GM23338 (cell line): ENCODE measurements around the gene LIPH. TPM values are rescaled to one million over a fixed set of nuclear protein-coding genes. Genes with fewer than 3 reads are reported as not detected.

Source experiments
- ATAC-seq: fragments of 200-7000 bp; cut with Tn5 transposase; 3 replicates; pipeline ENCODE4 v1.9.1; 2020
- DNase-seq: peaks from one replicate; pipeline ENCODE4 v3.0.0-alpha.2; 2015; ENCODE audit warnings: low spot score
- H2AFZ ChIP-seq: fragments of 200-600 bp; sonication (generic); 2 replicates; pipeline ENCODE4 v1.8.0; 2016; ENCODE audit warnings: antibody characterized with exemption, mild to moderate bottlenecking, moderate library complexity
- H3F3A ChIP-seq: fragments of 200-600 bp; sonication (generic); replicated peaks from 2 replicates; pipeline ENCODE4 v1.8.0; 2017; ENCODE audit warnings: antibody characterized with exemption, mixed run types, low read depth
- H3K27ac ChIP-seq: fragments of 200-600 bp; sonication (generic); 2 replicates; pipeline ENCODE4 v1.6.1; 2016; ENCODE audit warnings: low read depth
- H3K27me3 ChIP-seq: fragments of 200-600 bp; sonication (generic); 2 replicates; pipeline ENCODE4 v1.8.0; 2016; ENCODE audit warnings: mild to moderate bottlenecking, mixed run types, moderate library complexity; ENCODE audit not compliant: insufficient read depth
- H3K36me3 ChIP-seq: fragments of 200-600 bp; sonication (generic); 2 replicates; pipeline ENCODE4 v1.8.0; 2016; ENCODE audit warnings: mild to moderate bottlenecking; ENCODE audit not compliant: insufficient read depth
- H3K4me1 ChIP-seq: fragments of 200-600 bp; sonication (generic); 2 replicates; pipeline ENCODE4 v1.8.0; 2016; ENCODE audit warnings: mild to moderate bottlenecking, moderate library complexity; ENCODE audit not compliant: insufficient read depth
- H3K4me2 ChIP-seq: fragments of 200-600 bp; sonication (generic); 2 replicates; pipeline ENCODE4 v1.7.1; 2017; ENCODE audit warnings: mixed run types
- H3K4me3 ChIP-seq: fragments of 200-600 bp; sonication (generic); 2 replicates; pipeline ENCODE4 v1.6.1; 2016; ENCODE audit warnings: mixed run types
- H3K79me2 ChIP-seq: fragments of 200-600 bp; sonication (generic); replicated peaks from 2 replicates; pipeline ENCODE4 v1.8.0; 2017; ENCODE audit warnings: mild to moderate bottlenecking; ENCODE audit not compliant: insufficient read depth
- H3K9me2 ChIP-seq: fragments of 200-600 bp; sonication (generic); 2 replicates; pipeline ENCODE4 v1.8.0; 2017; ENCODE audit not compliant: insufficient read depth
- H4K20me1 ChIP-seq: fragments of 200-600 bp; sonication (generic); replicated peaks from 2 replicates; pipeline ENCODE4 v1.8.0; 2017; ENCODE audit warnings: mild to moderate bottlenecking; ENCODE audit not compliant: insufficient read depth
- H3K27ac Mint-ChIP-seq: 2 replicates; pipeline ENCODE4 v1.8.0; 2020; ENCODE audit warnings: inconsistent platforms, mild to moderate bottlenecking, moderate library complexity, mixed read lengths
- H3K27me3 Mint-ChIP-seq: 3 replicates; pipeline ENCODE4 v1.8.0; 2022; ENCODE audit warnings: low read depth, mild to moderate bottlenecking, moderate library complexity, mixed read lengths, inconsistent platforms; ENCODE audit not compliant: insufficient read depth, poor library complexity
- H3K36me3 Mint-ChIP-seq: 3 replicates; pipeline ENCODE4 v1.8.0; 2021; ENCODE audit warnings: low read depth, mild to moderate bottlenecking, inconsistent platforms, moderate library complexity, mixed read lengths
- H3K4me1 Mint-ChIP-seq: 3 replicates; pipeline ENCODE4 v1.8.0; 2020; ENCODE audit warnings: mild to moderate bottlenecking, inconsistent platforms, mixed read lengths
- H3K4me3 Mint-ChIP-seq: 3 replicates; pipeline ENCODE4 v1.8.0; 2021; ENCODE audit warnings: moderate library complexity, mild to moderate bottlenecking, inconsistent platforms, mixed read lengths
- H3K9me3 Mint-ChIP-seq: 3 replicates; pipeline ENCODE4 v1.8.0; 2020; ENCODE audit warnings: moderate library complexity, mild to moderate bottlenecking, inconsistent platforms, mixed read lengths
- EZH2phosphoT487 ChIP-seq: fragments of 200-600 bp; sonication (generic); IDR thresholded peaks from one replicate; pipeline ENCODE4 v1.8.1; 2018; ENCODE audit warnings: antibody characterized with exemption; ENCODE audit not compliant: unreplicated experiment
- JUNB ChIP-seq: IDR thresholded peaks from one replicate; pipeline ENCODE4 v1.6.1; 2016; ENCODE audit warnings: antibody characterized with exemption; ENCODE audit not compliant: unreplicated experiment
- POLR2AphosphoS5 ChIP-seq: IDR thresholded peaks from 2 replicates; pipeline ENCODE4 v1.6.1; 2016; ENCODE audit warnings: antibody characterized with exemption, low read depth
- polyA plus RNA-seq: library from polyadenylated mRNA; unstranded; fragments of >200 nt; fragmentation: Nextera tagmentation; extraction: Ambion mirVana; gene quantifications from 2 replicates; pipeline ENCODE4 v1.2.1, GENCODE V29; 2016
- total RNA-seq: library from RNA; depleted of rRNA; stranded (reverse); fragments of >200 nt; shearing (Covaris generic); gene quantifications from 2 replicates; pipeline ENCODE4 v1.2.3, GENCODE V29; 2014
- TF ChIP-seq, protein P1 (sequence below): fragments of 250-450 bp; sonication (Bioruptor Pico); IDR thresholded peaks from 2 replicates; pipeline ENCODE4 v1.5.0; 2020; ENCODE audit warnings: mild to moderate bottlenecking, moderate library complexity
- TF ChIP-seq, protein P2 (sequence below), 2 experiments: fragments of 200-600 bp in 1 of 2; sonication (generic) in 1 of 2; conservative IDR thresholded peaks; 2 replicates each; pipeline versions ENCODE4 v1.5.1 to v1.6.1; 2016 to 2017; ENCODE audit warnings: antibody characterized with exemption in 2 of 2, low read depth in 2 of 2, mild to moderate bottlenecking in 2 of 2, moderate library complexity in 1 of 2
- TF ChIP-seq, protein P3 (sequence below): IDR thresholded peaks from 2 replicates; pipeline ENCODE4 v1.6.1; 2016; ENCODE audit warnings: antibody characterized with exemption

Gene LIPH
- total and polyA plus RNA-seq, 2 experiments from 2014 or later, result 0.03 to 0.16 TPM

DNA sequence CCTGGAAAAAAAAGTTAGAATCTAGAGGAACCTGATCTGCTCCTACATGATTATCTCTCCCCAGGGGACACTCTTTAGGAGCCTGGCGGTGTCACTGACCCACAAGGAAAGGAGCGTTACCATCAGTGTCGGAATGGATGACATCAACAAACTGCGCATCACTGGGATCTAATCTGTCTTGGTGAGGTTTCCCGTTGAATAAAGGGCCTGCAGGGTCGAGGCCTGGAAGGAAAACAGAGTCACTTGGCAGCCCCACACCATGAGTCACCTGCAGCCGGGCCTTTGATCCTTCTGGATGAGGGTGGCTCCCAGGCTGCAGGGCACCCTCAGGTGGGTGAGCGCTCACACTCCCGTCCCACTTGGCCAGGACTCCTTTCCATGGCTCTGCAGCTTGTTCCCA, 25.0 kb downstream of the LIPH start (continued):
- TF ChIP-seq, protein P1, sequence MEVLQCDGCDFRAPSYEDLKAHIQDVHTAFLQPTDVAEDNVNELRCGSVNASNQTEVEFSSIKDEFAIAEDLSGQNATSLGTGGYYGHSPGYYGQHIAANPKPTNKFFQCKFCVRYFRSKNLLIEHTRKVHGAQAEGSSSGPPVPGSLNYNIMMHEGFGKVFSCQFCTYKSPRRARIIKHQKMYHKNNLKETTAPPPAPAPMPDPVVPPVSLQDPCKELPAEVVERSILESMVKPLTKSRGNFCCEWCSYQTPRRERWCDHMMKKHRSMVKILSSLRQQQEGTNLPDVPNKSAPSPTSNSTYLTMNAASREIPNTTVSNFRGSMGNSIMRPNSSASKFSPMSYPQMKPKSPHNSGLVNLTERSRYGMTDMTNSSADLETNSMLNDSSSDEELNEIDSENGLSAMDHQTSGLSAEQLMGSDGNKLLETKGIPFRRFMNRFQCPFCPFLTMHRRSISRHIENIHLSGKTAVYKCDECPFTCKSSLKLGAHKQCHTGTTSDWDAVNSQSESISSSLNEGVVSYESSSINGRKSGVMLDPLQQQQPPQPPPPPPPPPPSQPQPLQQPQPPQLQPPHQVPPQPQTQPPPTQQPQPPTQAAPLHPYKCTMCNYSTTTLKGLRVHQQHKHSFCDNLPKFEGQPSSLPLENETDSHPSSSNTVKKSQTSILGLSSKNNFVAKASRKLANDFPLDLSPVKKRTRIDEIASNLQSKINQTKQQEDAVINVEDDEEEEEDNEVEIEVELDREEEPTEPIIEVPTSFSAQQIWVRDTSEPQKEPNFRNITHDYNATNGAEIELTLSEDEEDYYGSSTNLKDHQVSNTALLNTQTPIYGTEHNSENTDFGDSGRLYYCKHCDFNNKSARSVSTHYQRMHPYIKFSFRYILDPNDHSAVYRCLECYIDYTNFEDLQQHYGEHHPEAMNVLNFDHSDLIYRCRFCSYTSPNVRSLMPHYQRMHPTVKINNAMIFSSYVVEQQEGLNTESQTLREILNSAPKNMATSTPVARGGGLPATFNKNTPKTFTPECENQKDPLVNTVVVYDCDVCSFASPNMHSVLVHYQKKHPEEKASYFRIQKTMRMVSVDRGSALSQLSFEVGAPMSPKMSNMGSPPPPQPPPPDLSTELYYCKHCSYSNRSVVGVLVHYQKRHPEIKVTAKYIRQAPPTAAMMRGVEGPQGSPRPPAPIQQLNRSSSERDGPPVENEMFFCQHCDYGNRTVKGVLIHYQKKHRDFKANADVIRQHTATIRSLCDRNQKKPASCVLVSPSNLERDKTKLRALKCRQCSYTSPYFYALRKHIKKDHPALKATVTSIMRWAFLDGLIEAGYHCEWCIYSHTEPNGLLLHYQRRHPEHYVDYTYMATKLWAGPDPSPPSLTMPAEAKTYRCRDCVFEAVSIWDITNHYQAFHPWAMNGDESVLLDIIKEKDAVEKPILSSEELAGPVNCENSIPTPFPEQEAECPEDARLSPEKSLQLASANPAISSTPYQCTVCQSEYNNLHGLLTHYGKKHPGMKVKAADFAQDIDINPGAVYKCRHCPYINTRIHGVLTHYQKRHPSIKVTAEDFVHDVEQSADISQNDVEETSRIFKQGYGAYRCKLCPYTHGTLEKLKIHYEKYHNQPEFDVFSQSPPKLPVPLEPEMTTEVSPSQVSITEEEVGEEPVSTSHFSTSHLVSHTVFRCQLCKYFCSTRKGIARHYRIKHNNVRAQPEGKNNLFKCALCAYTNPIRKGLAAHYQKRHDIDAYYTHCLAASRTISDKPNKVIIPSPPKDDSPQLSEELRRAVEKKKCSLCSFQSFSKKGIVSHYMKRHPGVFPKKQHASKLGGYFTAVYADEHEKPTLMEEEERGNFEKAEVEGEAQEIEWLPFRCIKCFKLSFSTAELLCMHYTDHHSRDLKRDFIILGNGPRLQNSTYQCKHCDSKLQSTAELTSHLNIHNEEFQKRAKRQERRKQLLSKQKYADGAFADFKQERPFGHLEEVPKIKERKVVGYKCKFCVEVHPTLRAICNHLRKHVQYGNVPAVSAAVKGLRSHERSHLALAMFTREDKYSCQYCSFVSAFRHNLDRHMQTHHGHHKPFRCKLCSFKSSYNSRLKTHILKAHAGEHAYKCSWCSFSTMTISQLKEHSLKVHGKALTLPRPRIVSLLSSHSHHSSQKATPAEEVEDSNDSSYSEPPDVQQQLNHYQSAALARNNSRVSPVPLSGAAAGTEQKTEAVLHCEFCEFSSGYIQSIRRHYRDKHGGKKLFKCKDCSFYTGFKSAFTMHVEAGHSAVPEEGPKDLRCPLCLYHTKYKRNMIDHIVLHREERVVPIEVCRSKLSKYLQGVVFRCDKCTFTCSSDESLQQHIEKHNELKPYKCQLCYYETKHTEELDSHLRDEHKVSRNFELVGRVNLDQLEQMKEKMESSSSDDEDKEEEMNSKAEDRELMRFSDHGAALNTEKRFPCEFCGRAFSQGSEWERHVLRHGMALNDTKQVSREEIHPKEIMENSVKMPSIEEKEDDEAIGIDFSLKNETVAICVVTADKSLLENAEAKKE (CRISPR knock-in tag), result no peak

DNA sequence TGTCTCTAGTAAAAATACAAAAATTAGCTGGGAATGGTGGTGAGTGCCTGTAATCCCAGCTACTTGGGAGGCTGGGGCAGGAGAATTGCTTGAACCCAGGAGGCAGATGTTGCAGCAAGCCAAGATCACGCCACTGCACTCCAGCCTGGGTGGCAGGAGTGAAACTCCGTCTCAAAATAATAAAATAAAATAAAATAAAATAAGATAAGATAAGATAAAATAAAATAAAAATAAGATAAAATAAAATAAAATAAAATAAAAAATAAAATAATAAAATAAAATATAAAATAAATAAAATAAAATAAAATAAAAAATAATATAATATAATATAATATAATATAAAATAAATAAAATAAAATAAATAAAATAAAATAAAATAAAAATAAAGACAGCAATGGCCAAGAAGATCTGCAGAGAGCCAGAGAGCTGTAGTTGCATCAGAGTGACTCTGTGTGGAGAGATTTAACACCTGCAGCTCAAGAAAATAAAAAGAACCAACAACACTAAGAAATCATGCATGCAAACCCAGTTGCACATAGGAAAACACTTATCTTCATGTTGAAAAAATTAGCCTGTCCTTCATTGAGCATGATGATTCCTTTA, 25.9 kb downstream of the LIPH start:
- no peaks in the 10 kb centered on the region for H3K4me1 ChIP-seq
- H3K4me2 ChIP-seq, result no peak overlapping the region
- Mint-ChIP-seq H3K27ac (no peak overlapping the region), H3K4me3 (no peak overlapping the region), H3K4me1 (no peaks in the 10 kb centered on the region), H3K9me3 (no peaks in the 10 kb centered on the region), H3K36me3 (no peaks in the 10 kb centered on the region), H3K27me3 (no peaks in the 10 kb centered on the region)
- H3K4me3 ChIP-seq, result no peak overlapping the region
- H4K20me1 ChIP-seq, result no peaks in the 10 kb centered on the region; the same call in 1 of the 2 replicates
- no peak overlapping the region for H3K27ac ChIP-seq
- H2AFZ ChIP-seq, result no peak overlapping the region
- no peak for ATAC-seq
- no peaks in the 10 kb centered on the region for H3K79me2 ChIP-seq
- H3K9me2 ChIP-seq, result no peaks in the 10 kb centered on the region
- H3F3A ChIP-seq, result no peaks in the 10 kb centered on the region
- no peaks in the 10 kb centered on the region for H3K27me3 ChIP-seq
- H3K36me3 ChIP-seq, result no peaks in the 10 kb centered on the region
- no peak for DNase-seq
- no peak for TF ChIP-seq EZH2phosphoT487
- TF ChIP-seq, protein P1 (CRISPR knock-in tag), result no peak
- no peak for TF ChIP-seq POLR2AphosphoS5
- TF ChIP-seq, protein P2, sequence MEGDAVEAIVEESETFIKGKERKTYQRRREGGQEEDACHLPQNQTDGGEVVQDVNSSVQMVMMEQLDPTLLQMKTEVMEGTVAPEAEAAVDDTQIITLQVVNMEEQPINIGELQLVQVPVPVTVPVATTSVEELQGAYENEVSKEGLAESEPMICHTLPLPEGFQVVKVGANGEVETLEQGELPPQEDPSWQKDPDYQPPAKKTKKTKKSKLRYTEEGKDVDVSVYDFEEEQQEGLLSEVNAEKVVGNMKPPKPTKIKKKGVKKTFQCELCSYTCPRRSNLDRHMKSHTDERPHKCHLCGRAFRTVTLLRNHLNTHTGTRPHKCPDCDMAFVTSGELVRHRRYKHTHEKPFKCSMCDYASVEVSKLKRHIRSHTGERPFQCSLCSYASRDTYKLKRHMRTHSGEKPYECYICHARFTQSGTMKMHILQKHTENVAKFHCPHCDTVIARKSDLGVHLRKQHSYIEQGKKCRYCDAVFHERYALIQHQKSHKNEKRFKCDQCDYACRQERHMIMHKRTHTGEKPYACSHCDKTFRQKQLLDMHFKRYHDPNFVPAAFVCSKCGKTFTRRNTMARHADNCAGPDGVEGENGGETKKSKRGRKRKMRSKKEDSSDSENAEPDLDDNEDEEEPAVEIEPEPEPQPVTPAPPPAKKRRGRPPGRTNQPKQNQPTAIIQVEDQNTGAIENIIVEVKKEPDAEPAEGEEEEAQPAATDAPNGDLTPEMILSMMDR (conservative IDR thresholded peaks at IDR 0.05; ENCODE audit: low read depth in 2 of 2), result no peak
- TF ChIP-seq JUNB, result no peak
- TF ChIP-seq, protein P3, sequence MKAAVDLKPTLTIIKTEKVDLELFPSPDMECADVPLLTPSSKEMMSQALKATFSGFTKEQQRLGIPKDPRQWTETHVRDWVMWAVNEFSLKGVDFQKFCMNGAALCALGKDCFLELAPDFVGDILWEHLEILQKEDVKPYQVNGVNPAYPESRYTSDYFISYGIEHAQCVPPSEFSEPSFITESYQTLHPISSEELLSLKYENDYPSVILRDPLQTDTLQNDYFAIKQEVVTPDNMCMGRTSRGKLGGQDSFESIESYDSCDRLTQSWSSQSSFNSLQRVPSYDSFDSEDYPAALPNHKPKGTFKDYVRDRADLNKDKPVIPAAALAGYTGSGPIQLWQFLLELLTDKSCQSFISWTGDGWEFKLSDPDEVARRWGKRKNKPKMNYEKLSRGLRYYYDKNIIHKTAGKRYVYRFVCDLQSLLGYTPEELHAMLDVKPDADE, result no peak
